ENCODE results near the gene MAP3K21.

The MAP3K21 gene

GRCh38 chr1:233326319-233326718 lies 1.2 kb upstream of the MAP3K21 start:
- no peak for DNase-seq (ENCODE audit: low read depth, low spot score)

GRCh38 chr1:233326811-233327650 lies 493 bp upstream of the MAP3K21 start:
- peak; percentile 77 for DNase-seq (ENCODE audit: low read depth, low spot score)

GRCh38 chr1:233328142-233328921 lies 808 bp downstream of the MAP3K21 start:
- no peak for DNase-seq (ENCODE audit: low read depth, low spot score)

- DNase-seq (ENCODE audit: low read depth, low spot score): no peak
Measured at GRCh38 chr1:233331676-233332519, 4.4 kb downstream of the MAP3K21 start.

GRCh38 chr1:233333086-233333485 lies 5.6 kb downstream of the MAP3K21 start:
- no peak for DNase-seq (ENCODE audit: low read depth, low spot score)

- no peak for DNase-seq (ENCODE audit: low read depth, low spot score)
Measured at GRCh38 chr1:233334092-233334491, 6.6 kb downstream of the MAP3K21 start.

- no peak for DNase-seq (ENCODE audit: low read depth, low spot score)
Measured at GRCh38 chr1:233336554-233337456, 9.3 kb downstream of the MAP3K21 start.

- no peak for DNase-seq (ENCODE audit: low read depth, low spot score)
Measured at GRCh38 chr1:233337505-233337904, 10.0 kb downstream of the MAP3K21 start.

- no peak for DNase-seq (ENCODE audit: low read depth, low spot score)
Measured at GRCh38 chr1:233338102-233338501, 10.6 kb downstream of the MAP3K21 start.

- DNase-seq (ENCODE audit: low read depth, low spot score): no peak
Measured at GRCh38 chr1:233340031-233340555, 12.6 kb downstream of the MAP3K21 start.

GRCh38 chr1:233340966-233341516 lies 13.5 kb downstream of the MAP3K21 start:
- DNase-seq (ENCODE audit: low read depth, low spot score): no peak

GRCh38 chr1:233342086-233342485 lies 14.6 kb downstream of the MAP3K21 start:
- no peak for DNase-seq (ENCODE audit: low read depth, low spot score)

- no peak for DNase-seq (ENCODE audit: low read depth, low spot score)
Measured at GRCh38 chr1:233343262-233343661, 15.7 kb downstream of the MAP3K21 start.

GRCh38 chr1:233347338-233347737 lies 19.8 kb downstream of the MAP3K21 start:
- DNase-seq (ENCODE audit: low read depth, low spot score): no peak

- DNase-seq (ENCODE audit: low read depth, low spot score): no peak
Measured at GRCh38 chr1:233349137-233349536, 21.6 kb downstream of the MAP3K21 start.

GRCh38 chr1:233354983-233355382 lies 27.5 kb downstream of the MAP3K21 start:
- DNase-seq (ENCODE audit: low read depth, low spot score): no peak

- no peak for DNase-seq (ENCODE audit: low read depth, low spot score)
Measured at GRCh38 chr1:233355841-233356704, 28.5 kb downstream of the MAP3K21 start.

GRCh38 chr1:233356705-233356987 lies 29.1 kb downstream of the MAP3K21 start:
- DNase-seq (ENCODE audit: low read depth, low spot score): no peak

- DNase-seq (ENCODE audit: low read depth, low spot score): no peak
Measured at GRCh38 chr1:233357595-233358397, 30.3 kb downstream of the MAP3K21 start.

Measured in iPS DF 19.7 (cell line).